ENCODE measurements around the gene CXCL12. TPM values are rescaled to one million over a fixed set of nuclear protein-coding genes. Genes with fewer than 3 reads are reported as not detected.

The CXCL12 gene
- total RNA-seq, 1 donor from 2014 or later: 130 TPM

- peaks cover 14% of the 10 kb centered on the region for H3K9me3 ChIP-seq (replicated peaks)
- H3K4me3 ChIP-seq: no peak overlapping the region
- TF ChIP-seq CTCF (IDR thresholded peaks at IDR 0.05; ENCODE audit: borderline replicate concordance): no peak
- H3K27ac ChIP-seq (replicated peaks): no peak overlapping the region
- no peaks in the 10 kb centered on the region for H3K27me3 ChIP-seq (ENCODE audit: low read depth)
- intact Hi-C loops (cut with micrococcal nuclease): no loop called here
- DNase-seq: no peak
- no peaks in the 10 kb centered on the region for H3K4me1 ChIP-seq
- H3K36me3 ChIP-seq: no peaks in the 10 kb centered on the region
These were observed 40.1 kb upstream of the CXCL12 start for GRCh38 chr10:44424957-44425356.

DNA sequence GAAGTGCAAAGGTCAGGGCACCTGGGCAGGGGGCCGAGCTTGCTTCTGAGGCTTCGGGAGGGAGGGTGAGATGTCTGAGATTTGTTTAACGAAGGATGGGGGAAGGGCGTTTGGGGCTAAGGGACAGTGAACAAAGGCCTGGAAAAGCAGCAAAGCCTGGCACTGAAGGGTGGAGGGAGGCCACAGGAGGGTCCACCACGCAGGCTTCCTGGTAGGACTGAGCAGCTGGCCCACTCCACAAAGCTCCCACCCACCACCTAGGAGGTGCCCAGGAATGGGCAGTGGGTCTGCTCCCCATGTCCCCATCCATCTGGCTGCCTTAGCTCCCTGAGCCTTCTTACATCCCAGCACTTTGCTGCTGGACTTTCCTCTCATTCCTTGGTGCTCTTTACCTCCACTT, 39.4 kb upstream of the CXCL12 start:
- TF ChIP-seq CTCF (IDR thresholded peaks at IDR 0.05; ENCODE audit: borderline replicate concordance): no peak
- Histone ChIP-seq H3K27ac (replicated peaks) (no peak overlapping the region), H3K9me3 (replicated peaks) (peaks cover 8% of the 10 kb centered on the region), H3K4me3 (no peak overlapping the region), H3K4me1 (no peaks in the 10 kb centered on the region), H3K36me3 (no peaks in the 10 kb centered on the region), H3K27me3 (ENCODE audit: low read depth) (no peaks in the 10 kb centered on the region)
- intact Hi-C loops (cut with micrococcal nuclease): no loop called here
- DNase-seq: no peak

DNA sequence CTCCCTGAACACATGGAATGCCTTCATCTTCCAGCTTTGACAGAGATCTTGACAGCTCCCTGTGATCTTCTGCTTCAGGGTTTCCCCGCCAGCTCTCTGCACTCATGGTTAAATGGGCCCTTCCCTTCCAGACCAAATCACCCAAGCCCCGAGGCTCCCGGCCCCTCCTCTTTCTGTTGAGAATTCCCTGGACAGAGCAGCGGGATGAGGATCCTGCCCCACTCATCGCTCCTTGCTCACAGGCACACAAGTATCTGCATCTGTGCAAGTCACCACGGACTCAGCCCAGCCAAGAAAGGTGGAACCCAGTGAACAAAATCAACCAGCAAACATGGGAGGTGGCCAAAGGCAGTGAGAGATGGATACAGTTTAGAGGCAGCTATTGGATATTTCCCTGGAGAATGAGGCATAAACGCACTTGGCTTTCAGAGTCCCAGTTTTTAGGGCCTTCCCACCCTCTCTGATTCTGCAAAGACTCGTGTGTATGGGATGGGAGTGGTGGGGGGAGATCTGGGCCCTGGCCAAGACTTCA, 37.7 kb upstream of the CXCL12 start:
- no peak for TF ChIP-seq CTCF (IDR thresholded peaks at IDR 0.05; ENCODE audit: borderline replicate concordance)
- Histone ChIP-seq H3K4me1 (no peaks in the 10 kb centered on the region), H3K27ac (replicated peaks) (no peak overlapping the region), H3K36me3 (no peaks in the 10 kb centered on the region), H3K9me3 (replicated peaks) (no peaks in the 10 kb centered on the region), H3K27me3 (ENCODE audit: low read depth) (no peaks in the 10 kb centered on the region), H3K4me3 (no peak overlapping the region)
- no peak for DNase-seq
- intact Hi-C loops (cut with micrococcal nuclease): no loop called here

DNA sequence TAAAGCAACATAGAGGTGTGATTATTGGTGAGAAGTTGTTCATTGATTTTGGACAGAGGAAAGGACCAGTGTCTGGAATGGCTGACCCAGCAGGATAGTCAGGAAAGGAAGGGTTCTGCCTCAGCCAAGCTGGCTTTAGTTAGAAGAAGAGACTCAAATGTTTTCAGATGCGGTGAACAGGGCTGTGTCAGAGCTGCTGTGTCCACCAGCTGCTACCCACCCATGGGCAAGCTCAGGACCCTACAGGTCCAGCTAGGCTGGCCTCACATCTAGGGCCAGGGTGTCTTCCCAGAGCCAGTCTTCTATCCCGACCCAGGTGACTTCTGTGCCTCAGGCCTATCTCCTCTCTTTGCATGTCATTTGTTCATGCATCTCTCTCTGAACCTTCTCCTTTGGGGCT, 37.3 kb upstream of the CXCL12 start:
- DNase-seq: no peak
- no peaks in the 10 kb centered on the region for H3K9me3 ChIP-seq (replicated peaks)
- H3K36me3 ChIP-seq: no peaks in the 10 kb centered on the region
- H3K4me3 ChIP-seq: no peak overlapping the region
- H3K27ac ChIP-seq (replicated peaks): no peak overlapping the region
- TF ChIP-seq CTCF (IDR thresholded peaks at IDR 0.05; ENCODE audit: borderline replicate concordance): no peak
- H3K4me1 ChIP-seq: peaks cover 2% of the 10 kb centered on the region
- intact Hi-C loops (cut with micrococcal nuclease): no loop called here
- no peaks in the 10 kb centered on the region for H3K27me3 ChIP-seq (ENCODE audit: low read depth)

DNA sequence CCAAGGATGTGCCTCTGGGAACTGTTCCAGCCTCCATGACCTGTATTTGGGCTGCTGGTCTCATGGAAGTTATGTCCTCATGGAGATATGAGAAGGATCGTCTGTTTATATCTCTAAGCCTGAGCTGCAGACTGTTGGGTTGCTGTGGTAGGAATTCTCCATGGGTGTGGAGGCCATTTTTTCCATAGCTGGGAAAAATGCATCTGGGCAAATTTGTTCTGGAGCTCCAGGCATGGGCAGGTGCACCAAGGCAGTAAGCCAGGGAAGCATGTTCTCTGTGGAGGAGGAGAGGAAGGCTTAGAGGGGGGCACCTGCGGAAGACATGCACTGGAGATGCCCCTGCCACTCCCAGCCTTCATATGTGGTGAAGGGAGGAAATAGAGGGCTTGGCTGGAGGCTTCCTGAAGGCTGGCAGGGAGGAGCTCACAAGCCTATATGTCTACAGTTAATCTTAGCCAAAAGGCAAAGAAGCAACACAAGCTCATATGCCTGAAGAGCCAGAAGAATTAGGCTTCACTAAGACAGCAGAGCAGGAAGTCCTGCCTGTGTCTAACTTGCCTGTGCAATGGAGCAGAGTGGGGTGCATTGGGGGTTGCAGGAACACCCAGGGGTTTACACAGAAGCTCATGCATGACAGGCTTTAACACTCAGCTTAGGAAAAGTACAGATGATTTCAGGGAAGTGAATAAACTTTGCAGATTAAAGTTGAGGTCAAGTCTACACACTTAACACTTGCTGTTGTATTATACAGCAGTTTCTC, 35.1 kb upstream of the CXCL12 start:
- peaks cover 7% of the 10 kb centered on the region for H3K9me3 ChIP-seq (replicated peaks)
- no peak for DNase-seq
- intact Hi-C loops (cut with micrococcal nuclease): no loop called here
- TF ChIP-seq CTCF (IDR thresholded peaks at IDR 0.05; ENCODE audit: borderline replicate concordance): no peak
- no peak overlapping the region for H3K4me3 ChIP-seq
- H3K4me1 ChIP-seq: peaks cover 11% of the 10 kb centered on the region
- no peaks in the 10 kb centered on the region for H3K27me3 ChIP-seq (ENCODE audit: low read depth)
- no peaks in the 10 kb centered on the region for H3K36me3 ChIP-seq
- H3K27ac ChIP-seq (replicated peaks): no peak overlapping the region
